GM19395 (cell line): ENCODE results near the gene CTNNA2.

Experiments
- ATAC-seq: cut with Tn5 transposase; IDR thresholded peaks from one replicate; pipeline ENCODE4 v1.9.1; 2021; ENCODE audit warnings: mild to moderate bottlenecking, moderate library complexity; ENCODE audit not compliant: unreplicated experiment

The CTNNA2 gene

DNA sequence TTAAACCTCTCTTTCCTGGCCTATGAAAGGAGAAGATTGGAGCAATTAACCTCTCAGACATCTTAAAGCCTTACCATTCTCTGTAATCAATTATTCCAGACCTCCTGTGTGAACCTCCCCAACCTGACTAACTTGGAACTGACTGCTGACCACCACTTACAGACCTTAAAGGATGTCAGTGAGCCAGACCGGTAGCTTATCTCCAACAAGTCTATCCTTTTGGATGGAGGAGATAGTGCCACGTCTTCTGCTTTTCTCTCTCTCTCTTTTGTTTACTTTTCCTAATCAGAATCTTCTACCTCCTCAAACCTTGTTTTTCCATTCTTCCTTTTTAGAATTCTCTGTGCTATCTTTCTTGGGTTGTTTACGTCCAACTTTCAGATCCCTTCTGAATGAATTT, 734.5 kb downstream of the CTNNA2 start:
- ATAC-seq: no peak

DNA sequence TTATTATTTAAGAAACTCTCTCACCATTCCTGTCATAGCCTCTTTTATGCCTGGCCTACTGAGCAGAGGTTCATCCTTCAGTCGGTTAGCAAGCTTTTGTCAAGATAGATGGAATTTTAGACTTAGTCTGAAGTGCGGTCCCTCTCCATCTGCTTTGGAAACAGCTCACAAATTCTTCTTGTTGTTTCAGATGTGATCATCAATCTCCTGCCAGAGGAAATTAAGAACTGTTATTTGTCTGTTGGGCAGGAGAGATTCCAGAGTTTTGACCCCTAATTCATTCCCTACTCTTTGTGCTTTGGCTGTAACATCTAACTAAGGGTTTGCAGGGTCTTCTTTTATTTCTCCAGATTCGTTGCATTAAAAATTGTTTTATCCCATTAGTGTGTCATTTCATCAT, 735.3 kb downstream of the CTNNA2 start:
- no peak for ATAC-seq

DNA sequence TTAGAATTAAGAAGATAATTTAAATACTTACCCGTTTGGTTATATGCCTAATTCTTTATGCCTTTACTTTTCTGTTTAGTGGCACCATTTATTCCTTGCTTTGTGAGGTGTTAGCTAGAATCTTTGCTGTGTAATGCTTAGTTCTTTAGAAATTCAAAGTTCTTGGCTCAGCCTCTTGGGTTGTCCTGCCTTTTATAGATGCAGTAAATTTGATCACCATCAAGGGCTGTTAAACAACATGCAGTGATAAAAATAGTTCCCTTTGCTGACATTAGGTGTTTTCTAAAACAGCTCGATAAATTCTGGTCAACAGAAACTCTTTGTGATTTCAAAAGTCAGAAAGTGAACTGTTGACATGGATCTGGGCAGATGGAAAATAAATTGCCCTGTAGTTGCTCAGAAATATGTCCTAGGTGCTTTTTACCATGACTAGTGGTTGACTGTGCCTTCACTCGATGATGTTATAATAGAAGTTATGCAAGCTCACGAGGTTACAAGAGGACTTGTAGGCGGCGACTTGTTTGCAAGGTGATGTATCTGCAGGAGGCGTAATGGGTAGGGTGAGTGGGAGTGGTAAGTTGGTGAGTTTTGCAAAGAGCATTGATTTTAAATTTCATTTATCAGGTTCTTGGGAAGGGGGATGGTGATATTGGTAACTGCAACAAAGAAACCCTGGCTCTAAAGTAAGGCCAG, 739.6 kb downstream of the CTNNA2 start:
- ATAC-seq: no peak

DNA sequence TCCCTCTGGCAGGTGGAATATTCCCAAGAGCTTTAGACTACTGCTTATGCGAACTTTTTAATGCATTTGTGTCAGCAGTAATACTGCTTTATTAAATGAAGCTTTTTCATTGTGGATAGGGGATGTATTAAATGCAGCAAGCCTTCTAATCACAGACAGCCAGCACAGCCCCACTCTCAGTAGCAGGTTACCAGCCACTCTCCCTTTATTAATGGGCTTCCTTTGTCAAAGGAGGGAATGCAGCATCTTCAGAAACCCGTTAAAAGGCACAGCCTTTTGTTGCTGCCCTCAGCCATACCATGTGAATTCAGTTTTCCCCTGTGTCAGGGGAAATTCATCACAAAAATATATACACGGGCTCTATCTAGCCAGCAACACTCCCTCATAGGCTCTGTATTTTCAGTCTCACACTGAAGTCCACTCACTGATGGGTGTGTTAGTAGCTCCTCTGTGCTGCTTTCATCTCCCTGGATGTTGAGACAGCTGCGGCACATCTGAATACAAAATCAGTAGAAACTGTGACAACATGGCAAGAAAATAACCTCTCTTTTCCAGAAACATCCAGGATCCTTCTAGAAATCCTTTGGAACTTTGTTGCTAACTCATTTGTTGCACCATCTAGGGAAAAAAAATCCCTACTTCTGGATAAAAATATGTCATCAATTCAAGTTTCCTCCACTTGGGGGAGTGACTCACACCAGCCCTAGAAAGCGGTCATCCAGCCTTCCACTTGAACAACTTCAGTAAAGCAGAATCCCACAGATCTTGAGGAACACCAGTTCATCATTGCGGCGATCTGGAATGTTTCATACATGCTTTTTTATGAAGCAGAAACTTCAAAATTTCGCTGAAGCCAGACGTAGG, 743.3 kb downstream of the CTNNA2 start:
- ATAC-seq: no peak

DNA sequence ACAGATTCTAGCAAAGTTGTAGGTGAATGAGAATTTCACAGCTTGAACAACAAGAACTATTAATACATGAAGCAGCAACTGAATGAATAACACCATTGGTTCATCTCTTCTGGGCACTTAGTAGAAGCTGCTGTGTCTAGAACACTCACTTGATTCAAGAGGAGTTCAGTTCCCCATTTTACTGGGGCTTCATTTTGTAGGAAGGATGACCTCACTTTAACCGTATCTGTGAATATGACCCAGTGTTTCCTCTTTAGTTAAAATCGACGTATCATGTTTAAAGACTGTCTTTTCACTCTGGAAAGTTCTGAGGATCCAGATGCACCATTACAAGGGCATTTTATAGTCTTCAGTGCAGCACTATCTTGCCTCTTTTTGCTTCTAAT, 743.9 kb downstream of the CTNNA2 start:
- no peak for ATAC-seq

GRCh38 chr2:80257450-80257849, 744.6 kb downstream of the CTNNA2 start:
- ATAC-seq: no peak

DNA sequence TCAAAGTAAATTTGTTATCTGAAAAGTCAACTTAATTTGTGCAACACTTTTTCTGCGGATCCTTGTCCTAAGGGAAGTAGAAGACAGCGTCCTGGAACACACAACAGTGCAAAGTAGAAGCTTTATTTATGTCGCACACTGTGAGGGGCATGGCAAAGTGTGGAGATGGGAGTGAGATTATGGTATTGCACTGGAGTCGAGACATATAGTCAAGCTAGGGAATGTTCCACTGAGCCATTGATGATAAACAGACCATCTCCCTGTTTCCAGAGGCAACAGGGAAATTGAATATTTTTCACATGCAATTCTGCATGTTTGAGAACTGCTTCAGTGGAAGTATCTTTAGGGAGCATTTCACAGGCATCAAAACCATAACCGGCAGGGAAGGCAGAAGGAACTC, 745.5 kb downstream of the CTNNA2 start:
- no peak for ATAC-seq

DNA sequence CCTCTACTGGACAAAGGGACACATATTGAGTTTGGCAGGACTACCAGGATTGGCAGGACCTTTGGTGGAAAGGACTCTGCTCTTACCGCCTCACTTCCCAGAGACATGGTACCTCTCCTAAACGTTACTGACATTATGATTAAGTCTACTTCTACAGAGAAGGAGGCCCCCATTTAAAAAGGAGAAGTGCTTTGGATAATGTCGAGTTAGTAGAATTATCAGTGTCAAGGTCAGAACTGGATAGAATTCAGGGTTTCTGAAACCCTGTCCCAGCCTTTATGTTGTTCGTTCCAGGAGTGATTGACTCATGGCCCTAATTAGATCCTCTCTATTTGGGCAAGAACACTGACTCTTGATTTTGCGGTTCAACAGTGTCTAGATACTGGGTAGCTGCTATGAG, 745.9 kb downstream of the CTNNA2 start:
- ATAC-seq: no peak

GRCh38 chr2:80259292-80259691, 746.4 kb downstream of the CTNNA2 start:
- no peak for ATAC-seq

- no peak for ATAC-seq
Measured at GRCh38 chr2:80266231-80266630, 753.4 kb downstream of the CTNNA2 start.

DNA sequence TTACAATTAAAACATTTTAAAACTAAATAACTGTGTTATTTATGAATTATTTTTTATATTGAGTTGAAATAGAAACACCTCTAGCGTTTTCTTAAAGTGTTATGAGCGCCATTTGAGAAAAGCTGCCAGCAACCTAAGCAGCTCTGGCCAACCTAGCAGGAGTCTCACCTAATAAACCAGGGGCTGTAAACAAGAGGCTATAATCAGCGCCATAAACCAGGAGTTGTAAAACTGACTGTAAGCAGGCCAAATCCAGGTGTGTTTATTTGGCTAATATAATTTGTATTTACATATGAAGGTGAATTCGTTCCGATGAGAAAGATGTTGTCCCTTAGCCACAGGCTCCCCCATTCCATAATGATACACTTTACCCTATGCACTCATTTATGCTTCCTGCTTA, 757.0 kb downstream of the CTNNA2 start:
- no peak for ATAC-seq

GRCh38 chr2:80280598-80280997, 767.7 kb downstream of the CTNNA2 start:
- no peak for ATAC-seq

- no peak for ATAC-seq
Measured at GRCh38 chr2:80281049-80281448, 768.2 kb downstream of the CTNNA2 start.

DNA sequence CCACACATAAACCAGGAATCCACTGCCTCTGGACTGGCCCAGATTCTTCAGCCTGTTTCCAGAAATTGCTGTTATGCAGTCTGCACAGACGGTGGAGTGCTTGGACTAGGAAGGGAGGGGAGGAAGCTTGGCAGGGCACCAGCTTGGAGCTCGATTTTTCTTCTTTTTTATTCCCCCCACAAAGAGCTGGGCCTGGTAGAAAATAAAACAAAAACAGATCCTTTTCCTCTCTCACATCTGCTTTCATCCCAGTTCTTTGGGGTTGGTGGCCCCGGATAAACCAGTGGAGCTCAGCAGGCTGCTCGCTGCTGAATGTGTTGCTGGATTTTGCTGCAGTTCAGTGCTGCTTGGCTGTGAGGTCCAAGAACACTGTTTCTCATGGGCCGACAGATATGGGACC, 775.7 kb downstream of the CTNNA2 start:
- ATAC-seq: no peak

GRCh38 chr2:80291656-80292055, 778.8 kb downstream of the CTNNA2 start:
- no peak for ATAC-seq

DNA sequence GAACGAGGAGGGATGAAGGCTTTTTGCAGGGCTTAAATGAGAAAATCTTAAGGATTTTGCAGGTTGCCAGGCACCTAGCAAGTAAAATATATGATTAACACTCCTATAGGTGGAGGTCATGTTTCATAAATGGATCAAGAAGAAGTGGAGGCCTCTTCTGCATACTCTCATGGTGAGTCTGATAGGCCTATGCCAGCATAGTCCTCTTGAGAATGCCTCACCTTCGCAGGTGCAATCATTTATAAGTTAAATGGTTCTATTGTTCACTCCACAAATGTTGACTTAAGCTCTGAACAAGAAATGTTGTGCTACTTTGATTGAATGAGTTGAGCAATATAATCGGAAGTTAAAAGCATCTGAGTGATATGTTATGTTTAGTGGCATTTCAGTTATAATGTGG, 779.6 kb downstream of the CTNNA2 start:
- no peak for ATAC-seq

DNA sequence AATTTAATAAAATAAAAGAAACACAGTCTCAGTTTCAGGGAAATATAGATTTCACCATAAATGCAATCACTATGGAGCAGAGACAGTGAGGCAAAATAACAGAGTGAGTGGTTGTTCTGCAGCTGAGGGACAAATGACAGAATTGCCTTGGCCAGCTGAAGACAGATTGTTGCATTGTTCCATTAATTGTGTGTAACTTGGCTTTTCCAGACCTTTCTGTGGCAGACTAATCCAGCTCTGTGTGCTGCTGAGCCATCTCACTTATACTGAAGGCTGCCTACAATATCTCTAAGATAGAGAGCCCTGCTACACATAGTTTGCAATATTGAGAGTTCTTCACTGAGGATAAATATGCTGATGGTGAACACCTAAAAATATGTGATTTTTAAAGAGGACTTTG, 780.2 kb downstream of the CTNNA2 start:
- no peak for ATAC-seq

GRCh38 chr2:80298954-80299353, 786.1 kb downstream of the CTNNA2 start:
- no peak for ATAC-seq

DNA sequence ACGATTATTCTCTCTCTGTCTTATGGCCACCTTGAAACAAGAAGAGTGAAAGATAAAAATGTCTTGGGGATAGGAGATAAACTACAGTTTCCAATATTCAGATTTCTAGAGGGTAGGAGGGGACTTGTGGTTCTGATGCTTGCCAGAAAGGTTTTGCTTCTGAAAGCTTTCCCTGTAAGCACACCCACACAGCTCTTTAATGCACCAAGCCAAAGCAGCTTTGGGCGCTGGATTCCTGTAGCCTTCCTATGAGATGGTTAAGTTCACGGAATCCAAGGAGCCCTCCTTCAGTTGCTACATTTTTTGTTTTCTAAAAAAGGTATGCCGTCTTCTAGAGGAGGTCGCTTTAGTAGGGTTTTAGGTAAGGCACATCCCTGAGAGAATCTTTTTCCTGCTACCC, 786.8 kb downstream of the CTNNA2 start:
- no peak for ATAC-seq

DNA sequence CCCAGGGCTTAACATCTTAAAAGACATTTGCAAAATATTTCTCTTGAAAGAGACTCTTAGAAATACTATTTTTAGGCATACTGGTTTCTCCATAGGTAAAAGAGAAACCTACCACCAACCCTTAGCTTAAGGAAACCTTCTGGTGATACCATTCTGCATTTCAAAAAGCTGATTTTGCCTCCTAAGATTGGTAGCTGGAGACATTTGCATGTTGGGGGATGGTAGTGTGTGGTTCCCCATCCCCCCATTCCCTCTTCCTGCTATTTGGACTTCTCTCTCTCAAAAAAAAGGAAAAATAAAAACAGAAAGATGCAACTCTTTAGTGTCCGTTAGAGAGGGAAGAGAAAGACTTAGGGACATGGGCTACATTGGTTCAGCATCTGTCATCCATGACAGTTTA, 787.5 kb downstream of the CTNNA2 start:
- no peak for ATAC-seq

DNA sequence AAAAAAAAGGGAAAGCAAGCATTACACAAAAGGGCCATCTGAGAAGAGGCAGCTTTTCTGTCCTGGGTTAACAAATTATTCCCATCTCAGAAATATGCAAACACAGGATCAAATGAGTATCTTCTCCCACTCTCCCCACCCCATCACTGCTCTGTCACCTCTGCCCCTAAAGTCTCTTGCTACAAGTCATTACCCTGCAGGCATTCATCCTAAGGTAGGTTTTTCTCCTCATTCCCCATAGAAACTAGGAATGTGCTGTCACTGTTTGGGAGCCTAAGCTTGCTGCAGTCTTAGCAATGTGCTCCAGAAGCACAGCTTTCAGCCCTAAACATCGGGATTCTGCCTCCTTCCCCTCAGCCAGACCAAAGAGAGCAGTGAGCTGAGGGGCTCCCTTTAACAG, 788.1 kb downstream of the CTNNA2 start:
- ATAC-seq: no peak

GRCh38 chr2:80302001-80302313, 789.1 kb downstream of the CTNNA2 start:
- no peak for ATAC-seq
